ENCODE data around the gene NUTM2F. TPM values are rescaled to one million over a fixed set of nuclear protein-coding genes. Genes with fewer than 3 reads are reported as not detected.
A peak's percentile ranks its signal among the peaks of the same experiment; 100 is the strongest.
"Not testable (repeated sequence)": the region's sequence is repeated elsewhere in the genome, so short reads cannot be mapped to it uniquely, and the experiment has no call there.

NUTM2F gene
- polyA plus RNA-seq (ENCODE audit: insufficient read length in 12 of 12) = not detected
- long read RNA-seq, donor 1 = 0 reads
- long read RNA-seq, donor 2 = 0 reads
- long read RNA-seq, donor 3 = 0 reads
- long read RNA-seq, donor 4 = 0 reads
- long read RNA-seq, donor 5 = 0 reads
- long read RNA-seq, donor 6 = 0 reads
- long read RNA-seq, donor 7 = 0 reads
- long read RNA-seq, donor 8 = 0 reads
- long read RNA-seq, donor 9 = 0 reads
- long read RNA-seq, donor 10 = 0 reads
- long read RNA-seq, donor 11 = 0 reads

DNA sequence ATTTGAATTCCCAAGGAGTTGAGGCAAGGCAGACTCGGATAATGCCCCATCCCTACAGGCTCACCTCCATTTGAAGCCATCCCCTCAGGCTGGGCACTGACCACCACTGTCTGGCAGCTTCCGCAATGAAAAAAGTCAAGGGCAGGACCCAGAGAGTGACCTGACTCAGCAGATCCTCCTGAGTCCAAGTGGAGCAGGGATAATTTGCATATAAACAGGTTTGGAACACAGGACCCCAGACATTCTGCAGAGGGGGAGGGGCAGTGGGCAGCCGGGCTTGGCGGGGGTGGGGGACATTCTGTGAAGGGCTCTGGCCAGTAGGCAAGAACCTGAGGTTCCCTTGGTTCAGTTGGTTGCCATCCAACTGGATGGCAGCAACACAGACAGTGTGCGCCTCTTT is at the start of gene NUTM2F:
NUTM2F (minus strand) TSS at position 101 of the 400 bp plus-strand sequence; CDS start at position 80, 21 bp downstream.
- DNase-seq = not testable (repeated sequence)

DNA sequence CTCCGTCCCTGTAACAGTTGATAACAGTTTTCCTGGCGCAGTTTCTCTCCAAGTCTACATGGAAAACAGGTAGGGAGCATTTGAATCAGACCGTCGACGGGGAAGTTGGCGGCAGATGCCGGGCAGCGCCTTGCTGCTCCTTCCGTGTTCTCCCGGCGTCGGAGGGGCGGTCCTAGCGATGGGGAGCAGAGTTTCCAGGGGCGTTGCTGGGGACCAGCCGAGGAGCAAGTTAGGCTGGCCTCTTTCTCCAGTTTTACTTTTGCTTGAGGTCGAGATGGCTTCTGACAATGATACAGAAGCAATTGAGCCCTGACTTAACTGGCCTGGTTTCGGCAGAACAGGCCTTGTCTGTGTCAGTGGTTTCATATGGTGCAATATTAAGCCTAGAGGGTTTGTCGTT is 46.8 kb upstream of the NUTM2F start:
- peak; percentile 7 for DNase-seq

DNA sequence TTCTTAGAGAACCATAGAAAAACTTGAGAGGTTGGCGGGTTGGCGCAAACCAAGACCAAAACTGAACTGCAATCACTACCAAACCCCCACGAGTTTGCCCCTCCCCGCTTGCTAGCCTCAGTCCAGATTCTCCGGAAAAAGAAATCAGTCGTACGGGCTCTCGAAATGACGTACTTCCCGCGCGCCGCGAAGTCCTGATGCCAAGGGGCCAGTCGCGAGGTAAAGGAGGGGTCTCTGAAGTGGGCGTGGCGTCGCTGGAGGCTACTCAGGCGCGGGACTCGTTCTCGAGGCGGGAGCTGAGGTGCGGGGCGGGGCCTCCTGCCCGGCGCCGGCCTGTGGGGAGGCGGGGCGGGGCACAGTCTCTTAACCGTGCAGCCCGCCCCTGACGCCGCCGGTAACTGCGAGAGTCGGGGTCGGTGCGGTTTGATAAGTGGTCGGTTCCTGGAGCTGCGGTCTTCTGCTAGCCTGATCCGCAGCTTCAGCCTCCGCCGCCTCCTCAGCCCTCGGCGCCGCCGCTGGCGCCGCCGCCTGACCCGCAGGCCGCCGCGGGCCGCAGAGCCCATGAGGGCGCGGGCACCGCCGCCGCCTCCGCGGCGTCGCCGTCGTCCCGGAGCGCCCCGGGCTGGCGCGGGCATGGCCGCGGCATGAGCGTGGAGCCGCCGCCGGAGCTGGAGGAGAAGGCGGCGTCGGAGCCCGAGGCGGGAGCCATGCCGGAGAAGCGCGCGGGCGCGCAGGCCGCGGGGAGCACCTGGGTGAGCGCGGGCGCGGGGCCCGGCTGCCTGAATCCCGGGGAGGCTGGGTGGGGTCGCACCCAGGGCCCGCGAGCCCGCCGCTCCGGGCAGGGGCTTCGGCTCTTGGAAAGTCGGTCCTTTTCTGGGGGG is 46.0 kb upstream of the NUTM2F start:
- peak; percentile 86 for DNase-seq

DNA sequence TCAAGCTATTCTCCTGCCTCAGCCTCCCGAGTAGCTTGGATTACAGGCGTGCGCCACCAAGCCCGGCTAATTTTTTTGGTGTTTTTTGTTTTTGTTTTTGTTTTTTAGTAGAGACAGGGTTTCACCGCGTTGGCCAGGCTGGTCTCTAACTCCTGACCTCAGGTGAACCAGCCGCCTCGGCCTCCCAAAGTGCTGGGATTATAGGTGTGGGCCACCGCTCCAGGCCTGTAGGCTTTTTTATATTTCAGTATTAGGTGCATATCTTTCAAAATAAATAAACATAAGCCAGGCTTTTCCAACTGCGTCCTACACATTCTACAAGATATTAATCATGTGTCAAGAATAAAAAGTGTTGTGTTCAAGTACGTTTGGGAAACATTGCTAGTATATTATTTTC is 45.3 kb upstream of the NUTM2F start:
- not testable (repeated sequence) for DNase-seq

DNA sequence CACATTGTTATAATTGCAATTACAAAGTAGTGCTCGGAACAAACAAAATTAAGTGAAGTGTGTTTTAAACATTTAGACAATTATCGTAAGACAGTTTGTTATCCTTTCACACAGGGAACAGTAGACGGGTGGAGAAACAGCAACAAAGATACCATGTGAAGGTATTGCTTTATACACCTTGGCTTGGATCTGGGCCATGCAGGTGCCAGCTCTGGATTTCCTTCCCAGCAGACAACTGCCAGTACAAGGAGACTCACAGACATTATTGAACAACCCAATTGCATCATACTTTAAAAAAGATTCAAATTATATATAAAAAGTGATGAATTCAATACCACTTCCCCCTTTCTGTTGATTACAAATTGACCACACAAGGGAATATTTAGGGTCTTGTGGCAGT is 41.8 kb upstream of the NUTM2F start:
- DNase-seq = not testable (repeated sequence)

GRCh38 chr9:94364093-94364614 is 35.7 kb upstream of the NUTM2F start:
- DNase-seq = not testable (repeated sequence)

GRCh38 chr9:94357158-94357557 is 28.7 kb upstream of the NUTM2F start:
- not testable (repeated sequence) for DNase-seq

GRCh38 chr9:94351901-94352723 is 23.7 kb upstream of the NUTM2F start:
- DNase-seq = not testable (repeated sequence)

DNA sequence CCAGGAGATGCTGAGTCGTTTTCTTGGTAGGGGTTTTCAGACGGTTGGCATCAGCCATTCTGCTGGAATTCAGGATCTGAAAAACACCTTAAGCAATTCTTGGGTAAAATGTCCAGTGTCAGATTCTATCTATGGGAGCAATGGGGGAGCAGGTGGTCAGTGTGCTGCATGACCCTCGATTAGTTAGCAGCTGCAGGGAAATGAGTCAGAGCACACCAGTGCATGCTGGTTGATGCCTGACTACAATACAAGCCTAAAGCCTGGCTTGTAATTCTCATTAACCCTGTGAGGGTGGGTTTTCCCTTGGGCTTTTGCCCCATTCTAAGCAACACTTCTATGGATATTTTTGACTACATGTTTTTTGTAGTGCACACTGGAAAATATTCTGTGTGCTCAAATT is 20.3 kb upstream of the NUTM2F start:
- not testable (repeated sequence) for DNase-seq

- not testable (repeated sequence) for DNase-seq
These were observed 19.0 kb upstream of the NUTM2F start for GRCh38 chr9:94347451-94347850.

DNA sequence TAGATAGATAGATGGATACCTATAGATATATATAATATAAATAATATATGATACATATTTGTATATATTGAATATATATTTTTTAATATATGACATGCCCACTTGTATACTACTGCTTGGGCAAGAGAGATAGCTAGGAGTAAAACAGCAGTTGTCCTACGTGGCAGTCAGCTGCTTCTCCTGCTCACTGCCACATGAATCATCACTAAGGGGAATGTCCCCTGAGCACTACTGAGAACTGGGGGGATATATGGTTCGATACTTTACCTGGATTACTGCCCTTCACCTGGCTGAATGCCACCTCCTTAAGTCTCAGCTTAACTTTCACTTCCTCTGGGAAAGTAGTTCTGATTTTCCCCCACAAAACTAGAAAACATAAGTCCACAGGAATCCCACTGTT is 13.3 kb upstream of the NUTM2F start:
- DNase-seq = not testable (repeated sequence)

GRCh38 chr9:94340750-94341149 is 12.3 kb upstream of the NUTM2F start:
- not testable (repeated sequence) for DNase-seq

GRCh38 chr9:94339657-94340056 is 11.2 kb upstream of the NUTM2F start:
- not testable (repeated sequence) for DNase-seq

- not testable (repeated sequence) for DNase-seq
These were observed 10.3 kb upstream of the NUTM2F start for GRCh38 chr9:94338723-94339122.

GRCh38 chr9:94336445-94336844 is 8.0 kb upstream of the NUTM2F start:
- not testable (repeated sequence) for DNase-seq

DNA sequence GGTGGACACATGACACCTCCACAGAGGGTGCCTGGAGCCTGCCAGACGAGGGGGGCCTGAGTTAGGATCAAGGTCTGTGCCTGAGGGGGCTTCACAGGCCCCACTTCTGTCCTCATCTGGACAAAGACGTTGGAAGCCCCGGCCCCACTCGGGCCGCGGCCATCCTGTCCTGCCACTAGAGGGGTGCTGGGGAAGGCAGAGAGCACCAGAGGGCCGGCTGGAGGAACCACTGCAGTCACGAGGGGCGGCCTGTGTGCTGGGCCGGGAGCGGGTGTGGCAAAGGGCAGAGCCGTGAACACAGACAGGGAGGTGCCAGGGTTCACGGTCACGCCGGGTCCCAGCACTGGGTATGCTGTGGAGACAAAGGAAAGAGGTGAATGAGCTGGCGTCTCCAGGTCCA is 2.9 kb downstream of the NUTM2F start:
- not testable (repeated sequence) for DNase-seq

DNA sequence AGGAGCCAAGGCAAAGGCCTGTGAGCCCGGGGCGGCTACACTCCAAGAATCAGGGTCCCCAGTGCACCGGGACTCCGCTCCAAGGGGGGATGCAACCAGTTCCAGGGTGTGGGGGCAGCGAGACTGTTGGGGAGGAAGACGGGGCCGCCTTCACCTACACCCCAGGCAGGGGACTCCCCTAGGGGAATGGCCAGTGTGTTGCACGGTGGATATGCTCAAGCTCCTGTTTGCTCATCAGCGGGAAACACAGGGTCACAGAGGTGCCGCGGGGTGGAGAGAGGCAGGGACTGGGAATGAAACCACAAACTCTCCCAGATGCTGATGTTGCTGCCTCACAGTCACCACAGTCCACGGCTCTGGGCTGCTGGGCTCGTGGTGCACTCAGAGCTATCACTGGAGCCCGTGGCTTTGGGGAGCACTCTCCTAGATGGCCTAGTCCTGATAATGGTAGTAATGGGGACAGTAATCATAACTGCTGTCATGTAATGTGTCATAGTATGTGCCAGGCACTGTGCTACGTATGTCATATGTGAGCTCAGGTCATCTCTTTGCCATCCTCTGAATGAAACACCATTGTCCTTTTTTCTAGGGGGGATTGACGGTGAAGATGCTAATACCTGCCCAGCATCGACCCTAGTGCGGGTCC is 5.2 kb downstream of the NUTM2F start:
- DNase-seq = not testable (repeated sequence)

GRCh38 chr9:94322342-94322940 is 6.0 kb downstream of the NUTM2F start:
- DNase-seq = not testable (repeated sequence)

DNA sequence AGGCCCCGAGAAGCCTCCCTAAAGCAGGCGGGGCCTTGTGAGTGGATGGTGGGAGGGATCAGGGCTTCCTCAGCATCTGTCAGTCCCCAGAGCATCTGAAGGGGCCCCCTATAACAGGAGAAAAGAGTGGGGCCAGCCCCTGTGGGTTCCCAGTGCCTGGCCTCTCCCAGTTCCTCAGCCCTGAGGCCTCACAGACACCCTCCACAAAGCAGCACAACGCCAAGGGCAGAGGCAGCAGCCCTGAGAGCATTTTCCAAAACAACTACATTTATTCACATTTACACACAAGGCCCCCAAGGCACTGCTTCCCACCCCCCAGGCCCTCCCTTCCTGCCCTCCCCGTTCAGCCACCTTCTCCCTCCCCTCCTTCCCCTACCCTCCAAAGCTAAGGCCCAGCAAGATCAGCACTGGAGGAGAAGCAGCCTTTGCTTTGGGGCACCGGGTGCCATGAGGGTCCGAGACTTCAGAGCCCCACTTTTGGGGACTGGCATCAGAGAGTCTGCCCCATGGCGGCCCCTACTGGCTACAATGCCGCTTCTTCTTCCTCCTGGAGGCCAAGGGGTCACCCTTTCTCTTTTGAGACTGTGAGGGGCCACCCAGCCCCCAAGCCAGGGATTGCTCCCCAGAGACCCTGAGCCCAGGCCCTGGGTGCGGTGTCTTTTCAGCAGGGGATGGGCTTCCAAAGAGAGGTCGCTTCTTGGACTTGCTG is 10.3 kb downstream of the NUTM2F start:
- DNase-seq = not testable (repeated sequence)

DNA sequence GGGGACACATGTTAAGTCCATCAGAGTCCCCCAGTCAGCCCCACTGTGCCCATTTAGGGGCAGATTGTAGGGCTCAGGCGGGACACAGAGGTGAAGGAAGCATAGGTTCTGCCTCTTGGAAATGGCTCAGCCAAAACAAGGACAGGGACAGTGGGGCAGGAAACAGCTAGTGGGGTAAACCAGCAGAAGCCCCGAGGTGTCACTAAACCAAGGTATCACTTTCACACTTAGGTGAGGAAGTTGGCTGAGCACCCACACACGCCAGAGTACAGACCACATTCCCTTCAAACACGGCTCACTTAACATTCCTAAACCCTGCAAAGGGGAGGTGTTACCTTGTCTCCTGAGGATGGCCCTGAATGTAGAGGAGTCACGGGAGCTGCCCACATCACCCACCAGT is 12.2 kb downstream of the NUTM2F start:
- DNase-seq = not testable (repeated sequence)

Measured in muscle of arm (tissue), 14 donors.